HL-60 (cell line): Measurements from ENCODE around the gene SEC14L5.

Source experiments
- SPI1 ChIP-seq: IDR thresholded peaks from 2 replicates; pipeline ENCODE4 v1.6.1; 2012; ENCODE audit warnings: low read depth, mild to moderate bottlenecking, borderline replicate concordance
- TF ChIP-seq, protein P1 (sequence below): IDR thresholded peaks from 2 replicates; pipeline ENCODE4 v1.6.1; 2012; ENCODE audit warnings: low read depth; ENCODE audit not compliant: insufficient replicate concordance
- TF ChIP-seq, protein P2 (sequence below): IDR thresholded peaks from one replicate; pipeline ENCODE4 v1.5.1; 2011; ENCODE audit warnings: low read length, control low read depth, inconsistent platforms; ENCODE audit not compliant: insufficient read depth

DNA sequence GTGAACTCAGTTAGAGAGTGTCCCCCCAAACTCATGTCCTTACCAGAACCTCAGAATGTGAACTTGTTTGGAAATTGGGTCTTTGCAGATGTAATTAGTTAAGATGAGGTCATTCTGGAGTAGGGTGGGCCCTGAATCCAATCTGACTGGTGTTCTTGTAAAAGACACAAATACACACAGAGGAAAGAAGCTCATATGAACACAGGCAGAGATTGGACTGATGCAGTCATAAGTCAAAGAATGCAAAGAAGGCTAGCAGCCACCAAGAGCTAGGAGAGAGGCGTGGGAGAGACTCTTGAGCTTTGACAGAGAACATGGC is 77.7 kb downstream of the SEC14L5 start:
- TF ChIP-seq, protein P1, sequence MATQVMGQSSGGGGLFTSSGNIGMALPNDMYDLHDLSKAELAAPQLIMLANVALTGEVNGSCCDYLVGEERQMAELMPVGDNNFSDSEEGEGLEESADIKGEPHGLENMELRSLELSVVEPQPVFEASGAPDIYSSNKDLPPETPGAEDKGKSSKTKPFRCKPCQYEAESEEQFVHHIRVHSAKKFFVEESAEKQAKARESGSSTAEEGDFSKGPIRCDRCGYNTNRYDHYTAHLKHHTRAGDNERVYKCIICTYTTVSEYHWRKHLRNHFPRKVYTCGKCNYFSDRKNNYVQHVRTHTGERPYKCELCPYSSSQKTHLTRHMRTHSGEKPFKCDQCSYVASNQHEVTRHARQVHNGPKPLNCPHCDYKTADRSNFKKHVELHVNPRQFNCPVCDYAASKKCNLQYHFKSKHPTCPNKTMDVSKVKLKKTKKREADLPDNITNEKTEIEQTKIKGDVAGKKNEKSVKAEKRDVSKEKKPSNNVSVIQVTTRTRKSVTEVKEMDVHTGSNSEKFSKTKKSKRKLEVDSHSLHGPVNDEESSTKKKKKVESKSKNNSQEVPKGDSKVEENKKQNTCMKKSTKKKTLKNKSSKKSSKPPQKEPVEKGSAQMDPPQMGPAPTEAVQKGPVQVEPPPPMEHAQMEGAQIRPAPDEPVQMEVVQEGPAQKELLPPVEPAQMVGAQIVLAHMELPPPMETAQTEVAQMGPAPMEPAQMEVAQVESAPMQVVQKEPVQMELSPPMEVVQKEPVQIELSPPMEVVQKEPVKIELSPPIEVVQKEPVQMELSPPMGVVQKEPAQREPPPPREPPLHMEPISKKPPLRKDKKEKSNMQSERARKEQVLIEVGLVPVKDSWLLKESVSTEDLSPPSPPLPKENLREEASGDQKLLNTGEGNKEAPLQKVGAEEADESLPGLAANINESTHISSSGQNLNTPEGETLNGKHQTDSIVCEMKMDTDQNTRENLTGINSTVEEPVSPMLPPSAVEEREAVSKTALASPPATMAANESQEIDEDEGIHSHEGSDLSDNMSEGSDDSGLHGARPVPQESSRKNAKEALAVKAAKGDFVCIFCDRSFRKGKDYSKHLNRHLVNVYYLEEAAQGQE: no peak
- TF ChIP-seq, protein P2, sequence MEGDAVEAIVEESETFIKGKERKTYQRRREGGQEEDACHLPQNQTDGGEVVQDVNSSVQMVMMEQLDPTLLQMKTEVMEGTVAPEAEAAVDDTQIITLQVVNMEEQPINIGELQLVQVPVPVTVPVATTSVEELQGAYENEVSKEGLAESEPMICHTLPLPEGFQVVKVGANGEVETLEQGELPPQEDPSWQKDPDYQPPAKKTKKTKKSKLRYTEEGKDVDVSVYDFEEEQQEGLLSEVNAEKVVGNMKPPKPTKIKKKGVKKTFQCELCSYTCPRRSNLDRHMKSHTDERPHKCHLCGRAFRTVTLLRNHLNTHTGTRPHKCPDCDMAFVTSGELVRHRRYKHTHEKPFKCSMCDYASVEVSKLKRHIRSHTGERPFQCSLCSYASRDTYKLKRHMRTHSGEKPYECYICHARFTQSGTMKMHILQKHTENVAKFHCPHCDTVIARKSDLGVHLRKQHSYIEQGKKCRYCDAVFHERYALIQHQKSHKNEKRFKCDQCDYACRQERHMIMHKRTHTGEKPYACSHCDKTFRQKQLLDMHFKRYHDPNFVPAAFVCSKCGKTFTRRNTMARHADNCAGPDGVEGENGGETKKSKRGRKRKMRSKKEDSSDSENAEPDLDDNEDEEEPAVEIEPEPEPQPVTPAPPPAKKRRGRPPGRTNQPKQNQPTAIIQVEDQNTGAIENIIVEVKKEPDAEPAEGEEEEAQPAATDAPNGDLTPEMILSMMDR: no peak
- TF ChIP-seq SPI1: no peak
